GM12878 (cell line): ENCODE results near the gene SNRNP35. TPM values are rescaled to one million over a fixed set of nuclear protein-coding genes. Genes with fewer than 3 reads are reported as not detected.
"Not testable (repeated sequence)": the region's sequence is repeated elsewhere in the genome, so short reads cannot be mapped to it uniquely, and the experiment has no call there.

ENCODE experiments used
- ATAC-seq: fragments of 200-7000 bp; cut with Tn5 transposase; 3 replicates; pipeline ENCODE4 v1.9.1; 2020; ENCODE audit warnings: mild to moderate bottlenecking, moderate library complexity
- BruUV-seq: library from RNA; stranded (reverse); fragments of 400-500 nt; replicated peaks from 2 replicates; lab custom pipeline; 2021; lab: Mats Ljungman, UMichigan
- CTCF ChIA-PET: fragments of 300-600 bp; sonication (Branson Sonifier 250); formaldehyde crosslinking; extraction: SDS; loops from one replicate; lab custom pipeline; 2021; ENCODE audit warnings: inconsistent platforms; lab: Yijun Ruan, JAX
- POLR2A ChIA-PET: fragments of 350-600 bp; formaldehyde crosslinking; extraction: SDS; loops from one replicate; lab custom pipeline; 2021; ENCODE audit warnings: inconsistent platforms; lab: Charles Lee
- RAD21 ChIA-PET: fragments of 300-600 bp; sonication (Branson Sonifier 250); formaldehyde crosslinking; loops from one replicate; lab custom pipeline; 2023; ENCODE audit warnings: antibody characterized with exemption; ENCODE audit not compliant: unreplicated experiment; lab: Charles Lee
- SMC1A ChIA-PET: fragments of 300-600 bp; sonication (Branson Sonifier 250); formaldehyde crosslinking; loops from one replicate; lab custom pipeline; 2023; ENCODE audit not compliant: unreplicated experiment, uncharacterized antibody; lab: Charles Lee
- DNase-seq: peaks from one replicate; pipeline ENCODE4 v3.0.0-alpha.2; 2011; ENCODE audit warnings: low read depth, low spot score
- FAIRE-seq: peaks from 3 replicates; lab custom pipeline; 2011; peaks lifted over from hg19 to GRCh38; lab: Jason Lieb, UNC
- H2AFZ ChIP-seq: 2 replicates; pipeline ENCODE4 v1.6.0; 2011; ENCODE audit warnings: low read depth, low read length, control low read depth; ENCODE audit not compliant: control insufficient read depth
- H3K27ac ChIP-seq: 2 replicates; pipeline ENCODE4 v1.5.1; 2011; ENCODE audit warnings: control low read depth; ENCODE audit not compliant: control insufficient read depth, insufficient read depth
- H3K27me3 ChIP-seq, 2 experiments: replicated peaks in 1 of 2; 2 replicates each; pipeline versions ENCODE4 v1.6.0 to v1.6.1; 2011; ENCODE audit warnings: low read length in 1 of 2; ENCODE audit not compliant: control insufficient read depth in 2 of 2, insufficient read depth in 2 of 2
- H3K36me3 ChIP-seq, 2 experiments: 2 replicates each; pipeline ENCODE4 v1.5.1; 2011; ENCODE audit warnings: low read length in 1 of 2; ENCODE audit not compliant: control insufficient read depth in 2 of 2, insufficient read depth in 2 of 2
- H3K4me1 ChIP-seq: 2 replicates; pipeline ENCODE4 v1.6.1; 2011; ENCODE audit warnings: mild to moderate bottlenecking, low read length, moderate library complexity, mixed read lengths; ENCODE audit not compliant: control insufficient read depth, insufficient read depth
- H3K4me2 ChIP-seq: 2 replicates; pipeline ENCODE4 v1.6.0; 2011; ENCODE audit warnings: control low read depth; ENCODE audit not compliant: control insufficient read depth, insufficient read depth
- H3K4me3 ChIP-seq: fragments of 200-600 bp; sonication (generic); 2 replicates; pipeline ENCODE4 v1.5.1; 2016
- H3K79me2 ChIP-seq: 2 replicates; pipeline ENCODE4 v1.6.0; 2011; ENCODE audit warnings: low read length; ENCODE audit not compliant: control insufficient read depth, insufficient read depth
- H3K9ac ChIP-seq: 2 replicates; pipeline ENCODE4 v1.8.0; 2011; ENCODE audit warnings: low read length, control low read depth, mixed read lengths; ENCODE audit not compliant: control insufficient read depth, insufficient read depth
- H3K9me3 ChIP-seq: replicated peaks from 3 replicates; pipeline ENCODE4 v1.5.1; 2011; ENCODE audit warnings: mild to moderate bottlenecking, low read length; ENCODE audit not compliant: control insufficient read depth, insufficient read depth
- H4K20me1 ChIP-seq: 2 replicates; pipeline ENCODE4 v1.6.0; 2011; ENCODE audit not compliant: control insufficient read depth, insufficient read depth
- E2F8 ChIP-seq: fragments of 450-650 bp; IDR thresholded peaks from 2 replicates; pipeline ENCODE4 v1.6.1; 2018; ENCODE audit warnings: mild to moderate bottlenecking, low read depth, moderate library complexity; ENCODE audit not compliant: partially characterized antibody
- FOXM1 ChIP-seq: IDR thresholded peaks from 2 replicates; pipeline ENCODE4 v1.6.1; 2012; ENCODE audit warnings: low read depth, mild to moderate bottlenecking, inconsistent platforms, low read length, moderate library complexity
- JUND ChIP-seq: IDR thresholded peaks from 2 replicates; pipeline ENCODE4 v1.6.1; 2012; ENCODE audit warnings: low read depth, mild to moderate bottlenecking, low read length, improper control_type of control experiment, moderate library complexity
- NFIC ChIP-seq: IDR thresholded peaks from 2 replicates; pipeline ENCODE4 v1.6.1; 2012; ENCODE audit warnings: low read depth, mild to moderate bottlenecking, inconsistent platforms, low read length, moderate library complexity
- SRF ChIP-seq, 2 experiments: IDR thresholded peaks; 2 replicates each; pipeline ENCODE4 v1.6.1; 2011; ENCODE audit warnings: low read depth in 2 of 2, low read length in 2 of 2, mild to moderate bottlenecking in 1 of 2, moderate library complexity in 1 of 2
- SUPT20H ChIP-seq: IDR thresholded peaks from 2 replicates; pipeline ENCODE4 v1.6.1; 2011; ENCODE audit warnings: low read depth, mild to moderate bottlenecking, low read length, moderate library complexity, borderline replicate concordance; ENCODE audit not compliant: control insufficient read depth
- WGBS: methylation state at CpG from one replicate; pipeline ENCODE4 v1.1.6; 2016; ENCODE audit warnings: low lambda C conversion rate; ENCODE audit not compliant: insufficient replicate concordance, insufficient coverage; ENCODE audit errors: missing lambda C conversion rate; 5-methylcytosine and 5-hydroxymethylcytosine counted together
- in situ Hi-C: fragments of 300-500 bp; cut with MboI; formaldehyde crosslinking; loops from 9 replicates; pipeline ENCODE4 v1.14.3; 2018; ENCODE audit warnings: mixed read lengths
- intact Hi-C: fragments of 100-400 bp; cut with micrococcal nuclease; formaldehyde crosslinking; loops from one replicate; pipeline ENCODE4 v1.14.2; 2022; ENCODE audit not compliant: unreplicated experiment
- polyA plus RNA-seq, 11 experiments: library from polyadenylated mRNA; depleted of rRNA in 4 of 11; unstranded in 6 of 11; stranded (reverse) in 5 of 11; fragments of >200 nt; fragmentation: Nextera tagmentation in 4 of 11; fragmentation: Illumina TruSeq in 1 of 11; extraction: Ambion mirVana in 4 of 11; extraction: Trizol in 1 of 11; gene quantifications; 1 replicate in 1 of 11; 2 replicates in 10 of 11; pipeline versions ENCODE4 v1.2.1 to v1.2.3, GENCODE V29; 2011 to 2016; ENCODE audit warnings: inconsistent platforms in 2 of 11, missing spikeins in 2 of 11, low read depth in 1 of 11
- total RNA-seq, 4 experiments: library from RNA; depleted of rRNA in 3 of 4; stranded (reverse); fragments of >200 nt in 3 of 4; fragmentation: Illumina TruSeq in 1 of 4; extraction: Trizol in 1 of 4; gene quantifications; 2 replicates each; pipeline versions ENCODE4 v1.2.1 to v1.2.3, GENCODE V29; 2013 to 2021
- TF ChIP-seq, protein P1 (sequence below): fragments of 450-650 bp; IDR thresholded peaks from 2 replicates; pipeline ENCODE4 v1.6.1; 2017; ENCODE audit warnings: borderline replicate concordance
- TF ChIP-seq, protein P2 (sequence below): fragments of 450-650 bp; formaldehyde crosslinking; IDR thresholded peaks from 2 replicates; pipeline ENCODE4 v1.4.0; 2022; ENCODE audit warnings: mild to moderate bottlenecking, moderate library complexity

The SNRNP35 gene
- total and polyA plus RNA-seq, 10 of the 15 experiments (the other 5 are each of a cell fraction or from before 2014, with no cell fraction given): 21.6 to 49.6 (median 29.0) TPM

DNA sequence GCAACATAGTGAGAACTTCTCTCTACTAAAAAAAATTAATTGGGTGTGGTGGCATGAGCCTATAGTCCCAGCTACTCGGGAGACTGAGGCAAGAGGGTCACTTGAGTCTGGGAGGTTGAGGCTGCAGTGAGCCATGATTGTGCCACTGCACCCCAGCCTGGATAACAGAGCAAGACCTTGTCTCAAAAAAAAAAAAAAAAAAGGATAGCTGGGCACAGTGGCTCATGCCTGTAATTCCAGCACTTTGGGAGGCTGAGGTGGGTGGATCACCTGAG lies 5.7 kb upstream of the SNRNP35 start:
- H3K79me2 ChIP-seq, H2AFZ ChIP-seq, BruUV-seq, H3K27me3 ChIP-seq, intact Hi-C loops, H3K4me3 ChIP-seq, H3K9me3 ChIP-seq, DNase-seq, H3K9ac ChIP-seq, FAIRE-seq, H3K4me1 ChIP-seq, in situ Hi-C loops, H4K20me1 ChIP-seq, H3K4me2 ChIP-seq, ATAC-seq, H3K36me3 ChIP-seq, H3K27ac ChIP-seq: not testable (repeated sequence)
- 0% methylated on average over 1 of the region's 1 CpG for WGBS
- ChIA-PET RAD21 (interaction anchor here (0.6 to 1.2 kb wide), 4 partner anchors 11 to 25 kb away, joined by 3 to 4 read pairs (median 3); no protein-coding TSS in a partner anchor), CTCF (interaction anchor here (0.6 kb wide), 1 partner anchor 112 kb away, joined by 4 read pairs; no protein-coding TSS in a partner anchor), POLR2A (interaction anchor here (0.5 to 2.0 kb wide), 8 partner anchors 9 to 85 kb away, joined by 3 to 9 read pairs (median 4); no protein-coding TSS in a partner anchor), SMC1A (interaction anchor here (0.9 to 1.4 kb wide), 3 partner anchors 11 to 68 kb away, joined by 3 to 4 read pairs (median 3); partner anchors contain the start of gene KMT5A)

- FAIRE-seq: no peak
- WGBS: 84% methylated on average over 3 of the region's 3 CpGs
- POLR2A ChIA-PET: no interaction called here
- TF ChIP-seq SRF (IDR thresholded peaks at IDR 0.05; ENCODE audit: low read depth in 2 of 2, low read length in 2 of 2) (no peak), FOXM1 (no peak), NFIC (no peak), E2F8 (no peak), SUPT20H (no peak), JUND (no peak)
- TF ChIP-seq, protein P1, sequence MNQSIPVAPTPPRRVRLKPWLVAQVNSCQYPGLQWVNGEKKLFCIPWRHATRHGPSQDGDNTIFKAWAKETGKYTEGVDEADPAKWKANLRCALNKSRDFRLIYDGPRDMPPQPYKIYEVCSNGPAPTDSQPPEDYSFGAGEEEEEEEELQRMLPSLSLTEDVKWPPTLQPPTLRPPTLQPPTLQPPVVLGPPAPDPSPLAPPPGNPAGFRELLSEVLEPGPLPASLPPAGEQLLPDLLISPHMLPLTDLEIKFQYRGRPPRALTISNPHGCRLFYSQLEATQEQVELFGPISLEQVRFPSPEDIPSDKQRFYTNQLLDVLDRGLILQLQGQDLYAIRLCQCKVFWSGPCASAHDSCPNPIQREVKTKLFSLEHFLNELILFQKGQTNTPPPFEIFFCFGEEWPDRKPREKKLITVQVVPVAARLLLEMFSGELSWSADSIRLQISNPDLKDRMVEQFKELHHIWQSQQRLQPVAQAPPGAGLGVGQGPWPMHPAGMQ: no peak
- TF ChIP-seq, protein P2, sequence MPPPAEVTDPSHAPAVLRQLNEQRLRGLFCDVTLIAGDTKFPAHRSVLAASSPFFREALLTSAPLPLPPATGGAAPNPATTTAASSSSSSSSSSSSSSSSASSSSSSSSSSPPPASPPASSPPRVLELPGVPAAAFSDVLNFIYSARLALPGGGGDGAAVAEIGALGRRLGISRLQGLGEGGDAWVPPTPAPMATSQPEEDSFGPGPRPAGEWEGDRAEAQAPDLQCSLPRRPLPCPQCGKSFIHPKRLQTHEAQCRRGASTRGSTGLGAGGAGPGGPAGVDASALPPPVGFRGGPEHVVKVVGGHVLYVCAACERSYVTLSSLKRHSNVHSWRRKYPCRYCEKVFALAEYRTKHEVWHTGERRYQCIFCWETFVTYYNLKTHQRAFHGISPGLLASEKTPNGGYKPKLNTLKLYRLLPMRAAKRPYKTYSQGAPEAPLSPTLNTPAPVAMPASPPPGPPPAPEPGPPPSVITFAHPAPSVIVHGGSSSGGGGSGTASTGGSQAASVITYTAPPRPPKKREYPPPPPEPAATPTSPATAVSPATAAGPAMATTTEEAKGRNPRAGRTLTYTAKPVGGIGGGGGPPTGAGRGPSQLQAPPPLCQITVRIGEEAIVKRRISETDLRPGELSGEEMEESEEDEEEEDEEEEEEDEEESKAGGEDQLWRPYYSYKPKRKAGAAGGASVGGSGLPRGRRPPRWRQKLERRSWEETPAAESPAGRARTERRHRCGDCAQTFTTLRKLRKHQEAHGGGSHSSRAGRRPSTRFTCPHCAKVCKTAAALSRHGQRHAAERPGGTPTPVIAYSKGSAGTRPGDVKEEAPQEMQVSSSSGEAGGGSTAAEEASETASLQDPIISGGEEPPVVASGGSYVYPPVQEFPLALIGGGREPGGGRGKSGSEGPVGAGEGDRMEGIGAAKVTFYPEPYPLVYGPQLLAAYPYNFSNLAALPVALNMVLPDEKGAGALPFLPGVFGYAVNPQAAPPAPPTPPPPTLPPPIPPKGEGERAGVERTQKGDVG (CRISPR knock-in tag): no peak
These were observed 4.8 kb upstream of the SNRNP35 start for GRCh38 chr12:123453165-123453564.

More at GRCh38 chr12:123453165-123453564, 4.8 kb upstream of the SNRNP35 start:
- H3K79me2 ChIP-seq: peaks cover under 1% of the 10 kb centered on the region; the same call in 1 of the 2 replicates
- DNase-seq (no peak), ATAC-seq (no peak)
- H2AFZ ChIP-seq: no peak overlapping the region
- H3K4me1 ChIP-seq: no peaks in the 10 kb centered on the region
- ChIA-PET SMC1A (no interaction called here), CTCF (no interaction called here), RAD21 (interaction anchor here (0.6 kb wide), 1 partner anchor 150 kb away, joined by 4 read pairs; no protein-coding TSS in a partner anchor)
- no peak overlapping the region for H3K4me2 ChIP-seq
- intact Hi-C loops: no loop called here
- H3K27ac ChIP-seq: no peak overlapping the region
- no peaks in the 10 kb centered on the region for H3K36me3 ChIP-seq
- no peaks in the 10 kb centered on the region for H4K20me1 ChIP-seq
- in situ Hi-C loops: no loop called here
- no peaks in the 10 kb centered on the region for H3K27me3 ChIP-seq
- H3K4me3 ChIP-seq: no peak overlapping the region
- no TSS peak for BruUV-seq
- H3K9ac ChIP-seq: no peak overlapping the region
- no peaks in the 10 kb centered on the region for H3K9me3 ChIP-seq
